Femur (tissue), 1 donor: ENCODE data around the gene ARHGAP35.
A peak's percentile ranks its signal among the peaks of the same experiment; 100 is the strongest.
"Not testable (repeated sequence)": the region's sequence is repeated elsewhere in the genome, so short reads cannot be mapped to it uniquely, and the experiment has no call there.

Experiments
- DNase-seq: peaks from one replicate; pipeline ENCODE4 v3.0.0-alpha.2; 2017

ARHGAP35 gene

DNA sequence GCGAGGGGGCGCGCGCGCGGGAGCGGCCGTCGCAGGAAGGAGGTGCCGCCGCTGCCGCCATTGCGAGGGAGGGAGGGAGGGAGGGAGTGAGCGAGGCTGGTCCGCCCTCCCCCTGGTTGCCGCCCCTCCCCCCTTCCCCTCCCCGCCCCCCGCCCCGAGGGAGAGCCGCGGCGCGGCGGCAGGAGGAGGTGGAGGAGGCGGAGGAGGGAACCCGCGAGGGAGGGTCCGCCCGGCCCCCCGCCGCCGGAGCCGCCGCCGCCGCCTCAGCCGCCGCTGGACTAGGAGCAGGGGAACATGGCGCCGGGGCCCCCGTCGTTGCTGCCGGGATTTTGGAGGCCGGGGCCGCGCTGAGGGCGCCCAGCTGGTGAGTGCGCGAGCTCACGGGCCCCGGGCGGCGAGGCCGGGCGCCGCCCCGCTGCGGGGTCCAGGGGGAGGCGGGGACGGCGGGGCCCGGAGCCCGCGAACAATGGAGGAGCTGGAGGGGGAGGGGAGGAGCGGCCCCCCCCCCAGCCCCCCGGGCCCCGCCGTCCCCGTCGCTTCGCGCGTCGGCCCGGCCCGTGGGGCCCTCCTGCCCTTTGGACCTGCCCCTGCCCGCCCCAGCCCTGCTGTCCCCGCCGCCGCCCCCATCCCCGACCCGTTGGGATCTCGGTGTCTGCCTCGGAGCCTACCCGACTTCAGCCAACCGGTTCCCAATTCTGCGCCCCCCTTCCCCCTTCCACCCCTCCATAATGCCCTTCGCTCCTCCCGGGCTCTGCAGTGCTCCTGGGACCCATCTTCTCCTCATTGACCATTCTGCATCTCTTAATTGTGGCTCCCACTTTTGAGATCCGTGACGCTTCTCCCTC, at the start of gene ARHGAP35:
TSS of gene ARHGAP35 (plus strand) at position 152 of the 845 bp plus-strand sequence. CDS start 57,679 bp downstream, outside the sequence.
- peak; percentile 44 for DNase-seq

GRCh38 chr19:46812977-46813838, 47.6 kb upstream of the ARHGAP35 start:
- no peak for DNase-seq

GRCh38 chr19:46813839-46814358, 46.9 kb upstream of the ARHGAP35 start:
- DNase-seq, result peak; percentile 45

GRCh38 chr19:46815833-46816627, 44.8 kb upstream of the ARHGAP35 start:
- no peak for DNase-seq

DNA sequence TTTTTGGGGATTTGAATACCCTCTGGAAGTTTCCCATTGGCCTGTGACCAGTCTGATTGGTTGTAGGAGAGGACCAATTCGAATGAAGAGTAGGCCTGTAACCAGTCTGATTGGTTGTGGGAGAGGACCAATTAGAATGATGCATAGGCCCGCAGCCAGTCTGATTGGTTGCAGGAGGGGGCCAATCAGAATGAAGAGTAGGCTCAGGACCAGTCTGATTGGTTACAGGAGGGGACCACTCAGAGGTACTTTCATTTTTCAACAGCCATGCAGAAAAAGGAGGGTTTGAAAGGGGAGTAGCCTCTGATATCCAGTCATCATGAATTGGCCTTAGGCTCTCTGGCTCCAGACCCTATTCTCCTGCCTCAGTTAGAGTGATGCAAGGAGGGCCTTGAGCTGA, 42.0 kb upstream of the ARHGAP35 start:
- DNase-seq, result no peak

- peak; percentile 55 for DNase-seq
Measured at GRCh38 chr19:46821512-46822409, 39.0 kb upstream of the ARHGAP35 start.

GRCh38 chr19:46822410-46822787, 38.4 kb upstream of the ARHGAP35 start:
- DNase-seq, result not testable (repeated sequence)

GRCh38 chr19:46823049-46823448, 37.7 kb upstream of the ARHGAP35 start:
- DNase-seq, result no peak

- no peak for DNase-seq
Measured at GRCh38 chr19:46824890-46825730, 35.7 kb upstream of the ARHGAP35 start.

DNA sequence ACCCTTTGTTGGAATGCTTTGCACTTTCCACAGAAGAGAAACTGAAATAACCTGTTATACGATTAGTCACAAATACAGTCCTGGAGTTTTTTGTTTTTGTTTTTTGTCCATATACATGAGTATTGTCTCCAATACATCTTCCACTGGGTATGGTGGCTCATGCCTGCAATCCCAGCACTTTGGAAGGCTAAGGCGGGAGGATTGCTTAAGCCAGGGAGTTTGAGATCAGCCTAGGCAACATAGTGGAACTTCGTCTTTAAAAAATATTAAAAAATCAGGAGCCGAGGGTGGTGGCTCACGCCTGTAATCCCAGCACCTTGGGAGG, 35.1 kb upstream of the ARHGAP35 start:
- no peak for DNase-seq

GRCh38 chr19:46828484-46828883, 32.3 kb upstream of the ARHGAP35 start:
- no peak for DNase-seq

- no peak for DNase-seq
Measured at GRCh38 chr19:46830864-46831263, 29.9 kb upstream of the ARHGAP35 start.

DNA sequence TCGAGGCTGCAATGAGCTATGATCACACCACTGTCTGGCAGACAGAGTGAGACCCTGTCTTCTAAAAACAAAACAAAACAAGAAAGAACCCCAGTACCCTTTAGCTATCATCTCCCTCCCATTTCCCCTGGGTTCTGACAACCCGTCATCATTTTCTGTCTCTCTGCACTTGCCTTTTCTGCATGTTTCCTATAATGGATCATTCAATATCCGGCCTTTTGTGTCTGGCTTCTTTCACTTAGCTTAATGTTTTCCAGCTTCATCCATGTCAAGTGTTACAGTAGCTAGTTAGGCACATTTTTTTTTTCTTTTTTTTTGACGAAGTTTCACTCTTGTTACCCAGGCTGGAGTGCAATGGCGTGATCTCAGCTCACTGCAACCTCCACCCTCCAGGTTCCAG, 26.7 kb upstream of the ARHGAP35 start:
- DNase-seq, result no peak

GRCh38 chr19:46834984-46835383, 25.8 kb upstream of the ARHGAP35 start:
- DNase-seq, result no peak

- no peak for DNase-seq
Measured at GRCh38 chr19:46838160-46838559, 22.6 kb upstream of the ARHGAP35 start.

GRCh38 chr19:46839752-46840497, 20.9 kb upstream of the ARHGAP35 start:
- no peak for DNase-seq

- DNase-seq, result peak; percentile 73
Measured at GRCh38 chr19:46840498-46840942, 20.3 kb upstream of the ARHGAP35 start.

DNA sequence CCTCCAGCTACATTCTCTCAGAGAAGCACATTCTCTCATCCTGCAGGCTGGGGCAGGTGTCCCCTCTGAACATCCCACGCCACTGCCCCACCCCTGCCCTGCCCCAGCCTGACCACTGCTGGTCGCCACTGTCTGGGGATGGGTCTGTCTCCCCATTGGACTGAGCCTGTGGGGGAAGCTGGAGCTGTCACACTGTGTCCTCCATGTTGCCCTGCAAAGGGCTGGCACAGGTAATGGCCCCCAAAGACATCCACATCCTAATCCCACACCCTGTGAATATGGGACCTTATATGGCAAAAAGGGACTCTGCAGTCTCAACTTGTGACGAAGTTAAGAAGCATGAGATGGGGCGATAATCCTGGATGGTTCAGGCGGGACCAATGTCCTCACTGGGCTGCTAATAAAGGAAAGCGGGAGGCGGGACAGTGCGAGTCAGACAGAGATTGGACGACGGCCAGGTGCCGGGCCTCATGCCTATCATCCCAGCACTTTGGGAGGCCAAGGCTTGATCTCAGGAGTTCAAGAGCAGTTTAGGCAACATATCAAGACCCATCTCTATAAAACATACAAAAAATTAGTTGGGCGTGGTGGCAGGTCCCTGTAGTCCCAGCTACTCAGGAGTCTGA, 19.2 kb upstream of the ARHGAP35 start:
- DNase-seq, result no peak

- DNase-seq, result no peak
Measured at GRCh38 chr19:46842791-46843190, 18.0 kb upstream of the ARHGAP35 start.
